Activated CD8-positive, alpha-beta memory T cell treated with anti-CD3 and anti-CD28 coated beads for 36 hours (primary cell): ENCODE measurements around the gene FAF1. TPM values are rescaled to one million over a fixed set of nuclear protein-coding genes. Genes with fewer than 3 reads are reported as not detected.
"Not testable (repeated sequence)": the region's sequence is repeated elsewhere in the genome, so short reads cannot be mapped to it uniquely, and the experiment has no call there.

ENCODE experiments used
- CTCF ChIA-PET: fragments of 350-600 bp; sonication (Branson Sonifier 250); formaldehyde crosslinking; loops from one replicate; lab custom pipeline; 2021; ENCODE audit warnings: antibody characterized with exemption; lab: Charles Lee
- POLR2A ChIA-PET: fragments of 350-600 bp; sonication (Branson Sonifier 250); formaldehyde crosslinking; loops from one replicate; lab custom pipeline; 2021; ENCODE audit warnings: antibody characterized with exemption; lab: Charles Lee
- total RNA-seq, 2 experiments: library from RNA; stranded (reverse); gene quantifications; one replicate each; pipeline ENCODE4 v1.2.3, GENCODE V29; 2021

Gene FAF1
- total RNA-seq, 2 experiments from 2014 or later = 79.7 to 86.4 TPM

DNA sequence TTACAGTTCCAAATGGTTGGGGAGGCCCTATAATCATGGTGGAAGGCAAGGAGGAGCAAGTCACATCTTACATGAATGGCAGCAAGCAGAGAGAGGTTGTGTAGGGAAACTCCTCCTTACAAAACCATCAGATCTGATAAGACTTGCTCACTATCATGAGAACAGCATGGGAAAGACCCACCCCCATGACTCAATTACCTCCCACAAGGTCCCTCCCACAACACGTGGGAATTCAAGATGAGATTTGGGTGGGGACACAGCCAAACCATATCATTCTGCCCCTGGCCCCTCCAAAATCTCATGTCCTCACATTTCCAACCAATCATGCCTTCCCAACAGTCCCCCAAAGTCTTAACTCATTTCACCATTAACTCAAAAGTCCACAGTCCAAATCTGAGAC is 205.3 kb downstream of the FAF1 start:
- POLR2A ChIA-PET = not testable (repeated sequence)
- CTCF ChIA-PET = interaction anchor here (1.1 kb wide), 1 partner anchor 20 kb away, joined by 4 read pairs; no protein-coding TSS in a partner anchor

DNA sequence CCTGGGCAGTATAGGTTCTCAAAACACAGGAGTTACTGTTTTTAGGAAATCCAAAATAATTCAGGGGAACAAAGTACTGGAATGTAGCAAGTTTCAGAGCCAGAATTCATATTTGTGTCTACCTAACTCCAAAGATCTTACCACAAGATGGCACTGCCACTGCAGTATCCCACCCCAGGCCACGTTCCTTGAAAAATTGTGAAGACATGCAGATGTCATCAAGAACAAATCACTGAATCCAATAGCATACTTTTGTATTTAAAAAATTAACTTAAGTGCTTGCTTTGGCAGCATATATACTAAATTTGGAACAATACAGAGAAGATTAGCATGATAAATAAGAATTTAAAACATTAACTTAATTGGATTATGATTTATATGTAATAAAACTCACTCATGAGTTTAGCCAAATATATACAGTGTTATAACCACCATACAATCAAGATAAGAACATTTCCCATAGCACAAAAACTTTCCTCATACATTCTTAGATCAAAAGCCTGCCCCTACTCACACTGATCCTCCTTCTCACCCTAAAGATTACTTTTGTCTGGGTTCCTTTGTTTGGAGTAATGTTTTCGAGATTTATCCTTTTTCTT is 209.9 kb downstream of the FAF1 start:
- ChIA-PET CTCF (no interaction called here), POLR2A (no interaction called here)

- POLR2A ChIA-PET = no interaction called here
- CTCF ChIA-PET = no interaction called here
Measured at GRCh38 chr1:50747394-50747793, 212.7 kb downstream of the FAF1 start.

DNA sequence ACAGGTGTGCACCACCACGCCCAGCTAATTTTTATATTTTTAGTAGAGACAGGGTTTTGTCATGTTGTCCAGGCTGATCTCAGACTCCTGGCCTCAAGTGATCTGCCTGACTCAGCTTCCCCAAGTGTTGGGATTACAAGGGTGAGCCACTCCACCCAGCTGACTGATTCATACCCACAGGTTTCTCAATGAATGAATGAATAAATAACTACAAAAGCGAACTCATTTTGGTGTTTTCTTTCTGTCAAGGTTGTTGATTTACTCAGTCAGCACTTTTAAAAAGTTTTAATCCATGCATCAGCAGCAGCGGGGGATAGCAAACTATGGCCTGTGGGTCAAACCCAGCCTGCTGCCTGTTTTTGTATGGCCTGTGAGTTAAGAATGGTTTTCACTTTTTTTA is 217.5 kb downstream of the FAF1 start:
- ChIA-PET POLR2A (no interaction called here), CTCF (no interaction called here)

- ChIA-PET POLR2A (no interaction called here), CTCF (no interaction called here)
Measured at GRCh38 chr1:50739125-50739524, 220.9 kb downstream of the FAF1 start.

GRCh38 chr1:50735443-50735842 is 224.6 kb downstream of the FAF1 start:
- POLR2A ChIA-PET = no interaction called here

DNA sequence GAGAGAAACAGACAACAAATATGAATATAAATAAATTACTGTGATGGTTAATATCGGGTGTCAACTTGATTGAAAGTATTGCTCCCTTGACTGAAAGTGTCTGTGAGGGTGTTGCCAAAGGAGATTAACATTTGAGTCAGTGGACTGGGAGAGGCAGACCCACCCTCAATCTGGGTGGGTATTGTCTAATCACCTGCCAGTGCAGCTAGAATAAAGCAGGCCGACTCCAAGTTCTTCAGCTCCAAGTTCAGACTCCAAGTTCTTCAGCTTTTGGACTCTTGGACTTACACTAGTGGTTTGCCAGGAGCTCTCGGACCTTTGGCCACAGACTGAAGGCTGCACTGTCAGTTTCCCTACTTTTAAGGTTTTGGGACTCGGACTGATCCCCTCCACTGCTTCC is 232.5 kb downstream of the FAF1 start:
- POLR2A ChIA-PET, CTCF ChIA-PET: not testable (repeated sequence)

More at GRCh38 chr1:50735443-50735842, 224.6 kb downstream of the FAF1 start:
- CTCF ChIA-PET = no interaction called here

GRCh38 chr1:50724626-50725286 is 235.3 kb downstream of the FAF1 start:
- POLR2A ChIA-PET = no interaction called here
- CTCF ChIA-PET = no interaction called here

GRCh38 chr1:50720457-50721053 is 239.5 kb downstream of the FAF1 start:
- CTCF ChIA-PET = no interaction called here
- POLR2A ChIA-PET = no interaction called here

DNA sequence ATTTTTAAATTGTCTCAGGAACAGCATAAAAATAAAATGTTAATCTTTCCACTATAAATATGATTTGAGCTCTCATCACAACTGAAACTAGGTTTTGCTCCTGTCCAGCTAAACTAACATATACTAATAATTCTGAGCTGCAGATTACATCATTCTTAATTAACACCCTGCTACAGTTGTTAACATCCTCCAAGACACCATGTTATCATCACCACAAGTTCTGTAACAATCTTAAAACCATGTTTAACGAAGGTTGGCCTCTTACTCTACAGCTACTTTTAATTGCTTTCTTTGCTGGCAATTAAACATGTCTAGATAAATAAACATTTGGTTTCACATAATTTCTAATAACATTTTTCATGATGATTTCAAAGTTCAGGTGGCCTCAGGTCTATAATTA is 240.9 kb downstream of the FAF1 start:
- CTCF ChIA-PET = no interaction called here

GRCh38 chr1:50717327-50717726 is 242.7 kb downstream of the FAF1 start:
- POLR2A ChIA-PET = no interaction called here
- CTCF ChIA-PET = no interaction called here

More for the DNA sequence above, 240.9 kb downstream of the FAF1 start:
- POLR2A ChIA-PET = no interaction called here

- POLR2A ChIA-PET, CTCF ChIA-PET: not testable (repeated sequence)
Measured at GRCh38 chr1:50716455-50716854, 243.6 kb downstream of the FAF1 start.

DNA sequence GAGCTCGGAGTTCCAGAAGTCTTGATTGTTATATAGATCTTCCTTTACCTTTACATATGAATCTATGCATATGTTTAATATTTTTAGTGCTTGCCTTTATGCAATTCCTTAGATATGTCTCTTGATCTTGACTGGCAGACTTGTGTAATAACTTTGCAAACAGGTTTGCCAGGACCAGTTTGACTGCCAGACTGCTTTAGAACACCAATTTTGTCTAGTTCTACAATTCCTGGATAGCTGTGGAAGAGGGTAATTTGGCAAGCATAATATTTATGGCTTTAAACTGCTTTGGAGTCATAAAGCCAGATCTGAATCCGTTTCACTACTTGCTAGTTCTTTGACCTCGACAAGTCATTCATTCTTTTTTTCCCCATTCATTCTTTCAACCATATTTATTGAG is 250.0 kb downstream of the FAF1 start:
- ChIA-PET POLR2A (interaction anchor here (0.7 kb wide), 1 partner anchor 578 kb away, joined by 4 read pairs; no protein-coding TSS in a partner anchor), CTCF (no interaction called here)

DNA sequence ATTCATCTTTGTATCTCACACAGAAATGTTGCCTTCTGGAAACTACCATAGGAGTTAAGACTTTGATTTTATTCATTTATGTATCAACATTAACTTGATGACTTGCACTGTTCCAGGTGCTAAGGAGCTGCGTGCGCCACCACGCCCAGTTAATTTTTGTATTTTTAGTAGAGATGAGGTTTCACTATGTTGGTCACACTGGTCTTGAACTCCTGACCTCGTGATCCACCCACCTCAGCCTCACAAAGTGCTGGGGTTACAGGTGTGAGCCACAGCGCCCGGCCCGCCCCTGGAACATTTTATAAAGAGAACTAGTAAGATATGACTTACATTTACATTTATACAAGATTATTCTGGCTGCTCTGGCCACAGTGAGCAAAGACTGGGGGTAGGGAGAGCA is 252.2 kb downstream of the FAF1 start:
- CTCF ChIA-PET = no interaction called here
- POLR2A ChIA-PET = no interaction called here

DNA sequence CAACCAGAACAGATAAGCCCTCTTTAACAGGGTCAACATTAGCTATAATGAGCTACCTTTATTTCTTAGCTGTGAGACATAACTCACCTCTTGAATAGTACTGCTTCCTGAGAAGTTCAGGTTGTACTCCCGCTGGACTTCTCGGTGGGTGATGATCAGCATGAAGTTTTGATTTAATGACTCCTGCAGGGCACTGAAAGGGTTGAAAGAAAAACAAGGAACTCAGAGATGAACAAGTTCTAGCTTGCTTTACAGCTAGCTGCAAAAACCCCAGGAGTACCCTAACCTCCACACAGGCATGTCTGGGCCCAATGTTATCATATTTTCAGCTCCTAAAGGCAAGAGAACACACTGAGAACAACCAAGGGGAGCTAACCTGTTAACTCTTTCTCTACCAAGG is 254.4 kb downstream of the FAF1 start:
- ChIA-PET POLR2A (interaction anchor here (0.7 kb wide), 1 partner anchor 1646 kb away, joined by 6 read pairs; no protein-coding TSS in a partner anchor), CTCF (interaction anchor here (1.2 kb wide), 1 partner anchor 9 kb away, joined by 3 read pairs; no protein-coding TSS in a partner anchor)

DNA sequence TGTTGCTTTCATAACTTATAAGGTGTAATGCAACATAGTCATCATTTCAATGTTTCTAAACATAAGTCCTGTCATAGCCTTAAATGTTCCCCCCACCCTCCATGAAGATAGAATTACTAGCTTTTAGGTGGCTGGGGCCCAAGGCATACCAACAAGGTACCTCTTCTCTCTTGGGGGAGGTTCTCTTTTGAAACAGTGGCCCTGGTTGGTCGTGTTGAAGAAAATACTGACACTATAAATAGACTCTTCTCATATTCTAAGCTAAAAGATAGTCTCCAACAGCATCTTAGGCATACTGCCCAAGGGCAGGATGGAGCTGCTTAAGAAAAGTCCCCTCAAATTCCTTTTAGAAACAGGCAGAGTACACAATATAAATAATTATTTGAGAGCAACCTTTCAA is 255.0 kb downstream of the FAF1 start:
- ChIA-PET CTCF (interaction anchor here (1.1 to 1.2 kb wide), 2 partner anchors 10 to 21 kb away, joined by 3 read pairs; no protein-coding TSS in a partner anchor), POLR2A (no interaction called here)

DNA sequence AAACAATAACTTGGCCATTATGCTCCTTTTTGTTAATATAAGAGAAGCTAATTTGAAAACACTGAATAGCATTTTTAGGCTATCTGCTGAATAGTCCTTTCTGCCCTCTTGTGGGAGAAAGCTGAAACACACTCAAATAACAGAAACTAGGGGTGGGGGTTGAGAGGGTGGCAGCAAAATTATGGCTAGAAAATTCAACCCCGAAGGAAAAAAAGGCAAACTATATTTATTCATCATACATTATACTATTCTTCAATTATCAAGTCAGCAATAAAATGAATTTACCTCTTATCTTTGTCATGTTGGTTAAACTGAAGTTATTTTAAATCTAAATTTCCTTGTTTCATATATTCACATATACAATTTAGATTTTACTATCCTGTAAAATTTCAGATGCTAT is 255.9 kb downstream of the FAF1 start:
- ChIA-PET POLR2A (no interaction called here), CTCF (interaction anchor here (1.1 kb wide), 1 partner anchor 20 kb away, joined by 3 read pairs; no protein-coding TSS in a partner anchor)

- ChIA-PET POLR2A (no interaction called here), CTCF (no interaction called here)
Measured at GRCh38 chr1:50703240-50703639, 256.8 kb downstream of the FAF1 start.

DNA sequence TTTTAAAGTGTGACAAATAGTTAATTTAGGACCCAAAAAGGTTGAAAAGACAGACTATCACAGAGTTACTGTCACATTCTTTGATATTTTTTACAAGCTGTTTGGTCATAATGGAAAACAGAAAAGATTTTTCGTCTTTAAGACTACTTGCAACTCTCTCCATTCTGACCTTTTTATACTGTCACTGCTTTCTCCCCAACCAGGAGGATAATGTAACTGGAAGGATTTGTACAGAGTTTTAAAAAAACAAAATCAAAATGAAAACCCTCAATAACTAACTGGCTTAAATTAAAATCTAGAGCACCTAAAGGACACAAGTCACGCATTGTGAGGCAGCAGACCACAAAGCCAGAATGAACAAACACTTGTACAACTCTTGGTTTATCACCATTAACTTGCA is 257.7 kb downstream of the FAF1 start:
- CTCF ChIA-PET = no interaction called here
- POLR2A ChIA-PET = no interaction called here

DNA sequence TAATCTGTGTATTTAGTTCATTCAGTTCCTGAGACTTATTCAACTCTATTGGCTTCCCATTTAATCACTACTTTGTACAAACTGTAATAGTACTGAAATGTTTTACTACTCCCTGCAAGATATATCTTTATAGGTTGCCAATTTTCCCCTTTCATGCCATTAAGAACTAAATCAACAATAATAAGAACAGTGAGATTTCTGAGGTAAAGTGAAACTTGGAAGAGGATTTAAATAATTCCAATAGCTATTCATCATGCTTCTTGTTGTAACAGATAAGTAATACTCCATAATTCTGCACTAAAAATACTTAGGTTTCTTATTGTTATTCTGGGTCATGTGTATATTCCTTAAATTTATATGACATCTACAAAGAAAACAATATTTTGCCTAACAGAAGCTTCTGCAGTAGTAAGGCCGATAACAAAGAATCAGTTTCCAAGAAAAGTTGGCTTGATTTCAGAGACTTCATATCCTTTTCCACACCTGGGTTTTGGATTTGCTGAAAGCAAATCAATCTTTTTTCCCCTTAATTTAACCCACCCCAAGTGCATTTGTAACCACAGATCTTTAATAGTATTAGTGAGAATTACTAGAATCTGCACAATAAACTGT is 258.3 kb downstream of the FAF1 start:
- ChIA-PET POLR2A (no interaction called here), CTCF (no interaction called here)
